Hepatic stellate cell (primary cell): ENCODE results near the gene TMEFF2.
"Not testable (repeated sequence)": the region's sequence is repeated elsewhere in the genome, so short reads cannot be mapped to it uniquely, and the experiment has no call there.

Experiments used
- DNase-seq: peaks from one replicate; pipeline ENCODE4 v3.0.0; 2011; ENCODE audit warnings: low spot score

Gene TMEFF2

GRCh38 chr2:192127434-192127833, 67.3 kb downstream of the TMEFF2 start:
- DNase-seq, result no peak

DNA sequence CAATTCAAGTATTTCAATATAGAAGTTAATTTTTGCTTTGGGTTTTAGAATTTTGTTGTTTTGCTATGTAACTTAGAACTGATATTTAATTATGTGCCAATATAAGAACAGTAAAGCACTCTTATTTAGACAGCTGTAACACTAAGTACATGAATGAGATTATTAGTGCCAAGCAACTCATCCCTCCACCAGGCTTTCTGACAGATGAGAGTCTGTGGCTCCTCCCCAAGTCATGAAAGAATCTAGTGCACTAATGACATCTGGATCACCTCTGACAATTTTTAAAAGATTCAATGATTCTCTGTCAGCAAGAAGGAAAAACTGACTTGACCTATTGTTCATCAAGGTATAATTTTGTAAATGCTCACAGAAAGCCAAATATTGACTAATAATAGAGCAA, 67.8 kb downstream of the TMEFF2 start:
- no peak for DNase-seq

DNA sequence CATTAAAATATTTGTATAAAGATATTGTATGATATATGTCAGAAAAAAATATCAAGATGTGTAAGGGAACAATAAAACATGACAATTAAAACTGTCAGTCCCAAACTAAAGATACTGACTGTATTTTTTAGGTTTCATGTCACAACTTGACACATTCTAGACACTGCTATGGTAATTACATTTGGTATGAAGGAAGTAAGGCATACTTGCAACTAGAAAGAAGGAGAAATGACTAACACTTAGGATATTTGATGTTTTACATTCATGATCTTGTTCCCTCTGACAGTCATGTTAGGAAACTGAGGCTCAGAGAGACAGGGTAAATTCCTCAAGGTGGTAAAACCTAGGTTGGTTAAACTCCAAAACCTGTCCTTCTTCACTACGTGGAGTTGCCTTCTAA, 68.3 kb downstream of the TMEFF2 start:
- DNase-seq, result no peak

DNA sequence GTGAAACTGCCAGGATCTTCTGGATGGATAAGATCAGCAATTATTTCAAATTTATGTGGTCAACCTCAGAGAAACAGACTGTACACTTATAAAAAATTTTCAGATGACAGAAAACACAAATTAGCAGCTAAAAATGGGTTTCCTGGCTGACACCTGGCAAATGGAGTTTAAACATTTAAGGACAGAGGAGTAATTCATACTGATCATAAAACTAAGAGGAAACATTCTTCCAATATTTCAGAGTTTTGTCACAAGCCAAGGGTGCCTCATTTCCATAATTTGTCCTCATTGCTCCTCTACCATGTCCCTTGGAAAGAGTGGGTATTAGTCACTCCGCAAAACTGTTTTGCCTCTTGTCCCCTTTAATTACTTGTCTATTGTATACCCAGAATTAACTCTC, 70.2 kb downstream of the TMEFF2 start:
- DNase-seq, result no peak

DNA sequence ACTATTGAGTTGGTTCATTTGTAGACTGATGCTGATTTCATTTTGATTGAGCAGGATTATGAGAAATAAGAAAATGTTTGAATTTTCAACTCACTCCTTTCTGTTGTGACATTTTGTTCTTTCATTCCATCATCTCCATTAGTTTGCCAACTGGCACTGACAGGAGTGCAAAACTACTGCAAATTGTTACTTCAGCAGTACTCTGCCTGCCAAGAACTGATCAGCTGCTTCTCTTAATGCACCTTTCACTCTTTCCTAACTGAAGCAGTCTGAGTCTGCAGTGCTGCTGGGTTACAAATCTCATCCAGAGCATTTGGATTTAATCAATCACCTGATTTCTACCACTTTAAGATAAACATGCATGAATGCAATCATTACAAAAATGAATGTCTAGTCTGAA, 70.9 kb downstream of the TMEFF2 start:
- DNase-seq, result no peak

GRCh38 chr2:192122946-192123345, 71.8 kb downstream of the TMEFF2 start:
- DNase-seq, result no peak

- no peak for DNase-seq
These were observed 72.6 kb downstream of the TMEFF2 start for GRCh38 chr2:192122141-192122540.

- DNase-seq, result no peak
These were observed 75.2 kb downstream of the TMEFF2 start for GRCh38 chr2:192119536-192119935.

DNA sequence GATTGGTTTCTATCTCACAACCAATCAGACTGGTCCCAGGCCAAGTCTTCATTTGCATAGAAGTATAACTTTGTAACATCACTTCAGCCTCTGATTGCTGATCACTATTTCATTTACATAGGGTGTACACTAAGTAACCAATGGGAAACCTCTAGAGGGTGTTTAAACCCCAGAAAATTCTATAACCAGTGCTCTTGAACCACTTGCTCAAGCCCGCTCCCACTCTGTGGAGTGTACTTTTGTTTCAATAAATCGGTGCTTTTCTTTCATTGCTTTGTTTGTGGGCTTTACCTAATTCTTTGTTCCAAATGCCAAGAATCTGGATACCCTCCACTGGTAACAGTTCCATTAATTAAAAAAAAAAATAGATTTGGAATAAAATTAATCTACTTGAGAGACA, 77.0 kb downstream of the TMEFF2 start:
- DNase-seq, result no peak

DNA sequence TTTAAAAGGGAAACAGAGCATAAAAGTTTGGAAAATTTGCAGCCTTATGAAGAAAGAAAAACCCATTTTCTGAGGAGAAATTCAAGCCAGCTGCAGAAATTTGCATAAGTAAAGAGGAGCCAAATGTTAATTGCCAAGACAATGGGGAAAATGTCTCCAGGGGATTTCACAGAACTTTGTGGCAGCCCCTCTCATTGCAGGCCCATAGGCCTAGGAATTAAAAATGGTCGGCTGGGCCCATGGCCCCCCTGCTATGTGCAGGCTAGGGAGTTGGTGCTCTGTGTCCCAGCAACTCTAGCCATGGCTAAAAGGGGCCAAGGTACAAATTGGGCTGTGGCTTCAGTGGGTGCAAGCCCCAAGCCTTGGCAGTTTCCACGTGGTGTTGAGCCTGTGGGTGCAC, 83.2 kb downstream of the TMEFF2 start:
- not testable (repeated sequence) for DNase-seq

DNA sequence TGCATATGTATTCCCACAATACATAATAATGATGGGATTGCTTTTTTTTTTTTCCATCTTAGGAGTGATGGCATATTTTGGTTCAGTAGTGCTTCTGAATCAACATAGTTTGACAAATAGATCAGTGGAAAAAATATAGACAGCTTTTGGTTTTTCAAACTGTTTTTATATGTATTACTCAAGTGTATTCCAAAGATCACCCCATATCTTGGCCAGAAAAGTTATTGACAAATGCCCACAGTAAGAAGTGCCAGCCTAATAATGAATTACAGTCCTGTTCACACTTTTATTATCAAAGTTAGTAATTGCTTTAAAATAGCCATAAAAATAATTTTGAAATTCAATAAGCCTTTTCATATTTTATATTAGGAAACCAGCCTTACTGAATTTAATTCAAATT, 95.0 kb downstream of the TMEFF2 start:
- DNase-seq, result no peak

- DNase-seq, result no peak
These were observed 95.8 kb downstream of the TMEFF2 start for GRCh38 chr2:192098814-192099491.

GRCh38 chr2:192091476-192091875, 103.3 kb downstream of the TMEFF2 start:
- DNase-seq, result no peak

DNA sequence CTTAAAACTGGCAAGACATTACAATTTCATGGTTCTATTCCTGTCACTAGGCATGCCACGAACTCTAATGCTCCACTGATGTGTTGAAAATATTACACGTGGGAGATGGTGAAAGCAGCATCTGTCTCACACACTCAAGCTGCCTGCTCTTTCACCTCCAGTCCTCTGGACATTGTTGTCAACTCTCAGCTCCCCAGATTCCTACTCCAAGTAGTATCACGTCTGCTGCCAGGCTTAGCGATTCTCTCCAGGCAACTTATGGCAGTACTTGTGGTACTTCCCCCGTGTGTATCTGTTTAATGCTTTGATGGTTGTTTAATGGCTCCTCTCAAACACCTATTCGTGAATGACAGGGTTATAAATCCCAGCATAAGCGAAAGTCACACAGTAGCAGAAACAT, 103.8 kb downstream of the TMEFF2 start:
- DNase-seq, result no peak

- DNase-seq, result no peak
These were observed 107.3 kb downstream of the TMEFF2 start for GRCh38 chr2:192087398-192087958.

DNA sequence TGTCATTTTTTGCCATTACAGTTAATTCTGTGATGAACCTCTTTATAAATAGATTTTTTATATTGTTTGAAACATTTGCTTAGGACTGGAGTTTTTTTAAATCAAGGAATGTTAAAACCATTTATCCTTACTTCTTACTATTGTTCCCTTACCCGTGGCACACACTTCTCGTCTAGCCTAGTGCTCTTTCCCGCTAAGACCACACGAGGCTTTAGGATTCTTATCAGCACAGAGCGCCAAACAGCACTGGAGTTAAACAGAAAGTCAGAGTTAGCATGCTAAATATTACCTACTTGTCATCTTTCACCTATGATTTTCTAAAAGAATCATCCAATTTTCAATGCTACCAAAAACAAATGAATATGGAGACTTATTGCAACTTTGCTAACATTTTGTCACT, 112.6 kb downstream of the TMEFF2 start:
- no peak for DNase-seq

- DNase-seq, result not testable (repeated sequence)
These were observed 114.6 kb downstream of the TMEFF2 start for GRCh38 chr2:192080096-192080495.

DNA sequence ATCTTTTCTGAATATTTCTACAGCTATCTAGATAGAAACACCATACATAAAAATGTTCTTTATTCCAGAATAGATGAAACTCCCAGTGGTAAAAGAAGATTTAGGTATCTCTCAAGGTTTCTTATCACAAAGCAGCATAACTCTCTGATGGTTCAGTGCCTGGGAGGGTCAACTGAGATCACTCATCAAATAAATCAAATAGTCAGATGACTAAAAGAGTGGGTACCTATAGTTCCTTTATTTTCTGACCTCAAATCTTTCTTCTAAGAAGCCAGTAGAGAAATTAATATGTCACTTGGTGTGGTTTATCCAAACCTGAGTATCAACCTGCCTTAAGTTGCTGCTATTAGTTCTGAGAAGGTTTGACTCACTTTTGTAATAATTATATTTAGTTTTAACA, 120.9 kb downstream of the TMEFF2 start:
- no peak for DNase-seq

GRCh38 chr2:192072778-192073177, 122.0 kb downstream of the TMEFF2 start:
- DNase-seq, result no peak

DNA sequence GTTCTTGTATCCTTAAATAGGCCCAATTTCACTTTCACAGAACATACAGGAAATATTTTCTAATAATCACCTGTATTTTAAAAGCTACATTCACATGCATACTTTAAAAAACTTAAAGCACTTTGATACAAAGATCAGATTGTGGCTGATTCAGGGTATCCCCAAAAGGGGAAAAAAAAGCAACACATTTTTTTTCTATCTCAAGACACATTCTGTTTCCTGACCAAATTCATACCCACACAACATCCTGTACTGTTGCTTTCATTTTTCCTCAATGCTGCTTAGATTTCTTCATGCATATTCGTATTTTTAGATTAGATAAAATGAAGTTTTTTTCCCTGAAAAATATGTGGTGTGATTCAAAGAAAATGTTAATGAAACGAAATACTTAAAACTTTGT, 122.5 kb downstream of the TMEFF2 start:
- DNase-seq, result no peak

DNA sequence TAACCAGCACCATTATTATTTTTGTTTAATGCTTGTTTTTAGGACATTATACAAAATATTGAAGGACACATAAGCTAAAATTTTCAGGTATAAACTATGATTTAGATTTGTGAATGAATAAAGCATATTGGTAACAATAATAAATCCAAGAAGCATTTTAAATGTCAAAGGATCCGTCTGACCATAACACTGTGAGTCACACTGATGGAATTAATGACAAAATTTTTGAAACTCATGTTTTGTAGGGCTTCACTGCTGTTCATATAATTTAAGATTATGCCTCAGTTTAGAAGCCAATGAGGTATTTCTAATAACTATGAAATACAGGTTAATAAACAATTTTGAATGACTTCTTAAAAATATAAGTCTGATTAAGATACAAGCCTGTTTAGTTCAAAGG, 124.6 kb downstream of the TMEFF2 start:
- DNase-seq, result no peak

DNA sequence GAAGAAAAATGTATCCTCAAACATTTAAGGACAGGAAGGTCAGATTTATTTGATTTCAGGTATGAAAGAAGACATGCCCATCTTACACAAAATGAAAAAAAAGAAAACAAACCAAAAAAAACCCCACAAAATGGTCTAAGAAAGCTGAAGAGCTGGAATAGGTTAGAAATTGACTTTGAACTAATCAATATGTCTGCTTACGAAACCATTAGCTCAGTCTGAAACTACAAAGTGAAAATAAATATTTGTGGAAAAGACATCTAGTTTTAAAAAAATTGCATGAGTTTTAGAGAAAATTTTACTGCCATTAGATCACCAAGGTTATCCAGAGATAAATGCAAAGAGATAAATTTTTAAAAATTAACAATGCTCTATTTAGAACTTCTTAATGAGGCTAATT, 125.3 kb downstream of the TMEFF2 start:
- DNase-seq, result no peak

DNA sequence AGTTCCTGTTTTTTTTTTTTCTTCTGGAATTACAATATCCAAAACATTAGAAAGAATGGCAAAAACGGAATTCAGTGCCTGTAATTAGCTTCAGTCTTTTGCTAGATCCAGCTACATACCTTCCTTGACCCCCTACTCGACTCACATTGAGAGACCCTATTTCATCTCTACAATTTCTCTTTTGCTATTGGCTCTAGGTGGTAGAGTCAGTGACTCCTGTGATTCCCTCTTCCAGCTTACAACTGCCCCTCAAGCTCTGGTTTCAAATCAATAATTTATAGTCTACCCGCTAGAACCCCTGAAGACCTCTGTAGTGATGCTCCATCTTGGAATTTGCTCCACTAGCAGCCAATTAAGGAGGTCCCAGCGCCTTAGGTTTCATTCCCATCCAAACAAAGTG, 125.8 kb downstream of the TMEFF2 start:
- DNase-seq, result no peak

GRCh38 chr2:192067631-192068030, 127.1 kb downstream of the TMEFF2 start:
- no peak for DNase-seq
